ENCODE results near the gene OR2B3.

OR2B3 gene

DNA sequence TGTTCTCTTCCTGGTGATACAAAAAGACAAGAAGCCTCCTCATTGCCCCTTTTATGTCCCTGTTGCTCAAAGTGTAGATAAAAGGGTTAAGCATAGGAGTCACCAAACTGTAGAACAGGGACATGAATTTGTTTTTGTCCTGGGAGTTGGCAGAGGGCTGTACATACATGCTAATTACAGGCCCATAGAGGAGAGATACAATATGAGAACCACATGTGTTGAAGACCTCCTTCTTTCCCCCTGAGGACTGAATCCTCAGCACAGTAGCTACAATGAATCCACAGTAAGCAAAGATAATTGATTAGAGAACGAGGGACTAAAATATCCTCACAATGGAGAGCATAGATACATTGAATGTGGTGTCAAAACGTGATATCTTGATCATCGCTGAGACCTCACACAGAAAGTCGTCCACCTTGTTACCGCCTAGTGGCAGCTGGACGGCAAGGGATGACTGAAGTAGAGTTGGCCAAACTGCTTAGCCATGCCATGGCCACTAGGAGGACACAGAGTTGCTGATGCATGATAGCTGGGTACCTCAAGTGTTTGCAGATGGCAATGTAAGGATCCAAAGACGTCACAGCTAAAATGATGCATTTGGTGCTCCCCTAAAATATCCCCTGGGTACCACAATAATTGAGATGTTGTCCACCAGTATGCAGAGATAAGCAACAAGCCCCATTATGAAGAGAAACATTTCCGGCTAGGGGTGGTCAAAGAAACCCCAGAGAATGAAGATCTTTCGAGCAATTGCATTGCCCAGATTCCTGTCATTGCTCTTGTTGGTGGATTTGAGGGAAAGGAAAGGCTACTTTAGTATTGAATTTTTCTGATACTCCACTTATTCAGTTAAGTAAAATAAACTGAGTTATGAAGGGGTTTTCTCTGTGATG, 15.0 kb downstream of the OR2B3 start:
- Histone ChIP-seq H3K9me2 (ENCODE audit: low read depth, low read length) (no peaks in the 10 kb centered on the region), H4K20me1 (ENCODE audit: insufficient read depth, low read length) (no peaks in the 10 kb centered on the region), H3K9me3 (ENCODE audit: low read length) (no peaks in the 10 kb centered on the region), H3K4me3 (ENCODE audit: low read depth, low read length, poor library complexity, severe bottlenecking) (no peak overlapping the region), H3K4me1 (ENCODE audit: insufficient read depth, low read length, severe bottlenecking) (no peaks in the 10 kb centered on the region), H3K9ac (ENCODE audit: low read length) (no peak overlapping the region), H3K27me3 (ENCODE audit: insufficient read depth, low read length) (no peaks in the 10 kb centered on the region), H3K36me3 (ENCODE audit: insufficient read depth, low read length) (no peaks in the 10 kb centered on the region), H3K79me2 (ENCODE audit: insufficient read depth, low read length) (no peaks in the 10 kb centered on the region), H3F3A (ENCODE audit: insufficient read depth, low read length) (no peaks in the 10 kb centered on the region), H3K27ac (ENCODE audit: low read depth, low read length, poor library complexity, severe bottlenecking) (no peak overlapping the region), H3K4me2 (ENCODE audit: low read length) (no peak overlapping the region), H2AFZ (ENCODE audit: low read length) (no peak overlapping the region)
- no peak for TF ChIP-seq EZH2 (IDR thresholded peaks at IDR 0.05; ENCODE audit: borderline replicate concordance, low read length)
- TF ChIP-seq, protein P1, sequence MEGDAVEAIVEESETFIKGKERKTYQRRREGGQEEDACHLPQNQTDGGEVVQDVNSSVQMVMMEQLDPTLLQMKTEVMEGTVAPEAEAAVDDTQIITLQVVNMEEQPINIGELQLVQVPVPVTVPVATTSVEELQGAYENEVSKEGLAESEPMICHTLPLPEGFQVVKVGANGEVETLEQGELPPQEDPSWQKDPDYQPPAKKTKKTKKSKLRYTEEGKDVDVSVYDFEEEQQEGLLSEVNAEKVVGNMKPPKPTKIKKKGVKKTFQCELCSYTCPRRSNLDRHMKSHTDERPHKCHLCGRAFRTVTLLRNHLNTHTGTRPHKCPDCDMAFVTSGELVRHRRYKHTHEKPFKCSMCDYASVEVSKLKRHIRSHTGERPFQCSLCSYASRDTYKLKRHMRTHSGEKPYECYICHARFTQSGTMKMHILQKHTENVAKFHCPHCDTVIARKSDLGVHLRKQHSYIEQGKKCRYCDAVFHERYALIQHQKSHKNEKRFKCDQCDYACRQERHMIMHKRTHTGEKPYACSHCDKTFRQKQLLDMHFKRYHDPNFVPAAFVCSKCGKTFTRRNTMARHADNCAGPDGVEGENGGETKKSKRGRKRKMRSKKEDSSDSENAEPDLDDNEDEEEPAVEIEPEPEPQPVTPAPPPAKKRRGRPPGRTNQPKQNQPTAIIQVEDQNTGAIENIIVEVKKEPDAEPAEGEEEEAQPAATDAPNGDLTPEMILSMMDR (IDR thresholded peaks at IDR 0.05; ENCODE audit: low read length) = peak; percentile 55

DNA sequence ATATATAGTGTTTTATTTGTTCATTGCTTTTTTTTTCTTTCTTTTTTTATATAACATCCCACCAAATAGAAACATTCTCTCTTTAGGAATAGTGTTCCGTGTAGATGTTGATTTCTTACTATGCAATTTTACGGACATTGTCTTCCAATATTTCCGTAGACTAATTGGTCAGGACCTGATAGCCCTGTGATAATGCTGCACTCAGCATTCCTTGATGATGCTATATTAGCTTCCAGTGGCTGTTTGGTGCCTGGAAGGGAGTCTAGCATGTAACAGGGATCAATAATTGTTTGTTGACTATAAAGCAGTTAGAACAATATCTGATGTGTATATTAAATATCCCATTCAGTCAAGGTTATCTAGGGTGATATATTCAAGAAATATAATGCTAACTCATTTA, 35.4 kb downstream of the OR2B3 start:
- no peaks in the 10 kb centered on the region for H3K79me2 ChIP-seq (ENCODE audit: insufficient read depth, low read length)
- H3K4me2 ChIP-seq (ENCODE audit: low read length) = no peak overlapping the region
- no peak overlapping the region for H2AFZ ChIP-seq (ENCODE audit: low read length)
- no peak for TF ChIP-seq EZH2 (IDR thresholded peaks at IDR 0.05; ENCODE audit: borderline replicate concordance, low read length)
- TF ChIP-seq, protein P1 (IDR thresholded peaks at IDR 0.05; ENCODE audit: low read length) = no peak
- no peaks in the 10 kb centered on the region for H3K36me3 ChIP-seq (ENCODE audit: insufficient read depth, low read length)
- no peak overlapping the region for H3K9ac ChIP-seq (ENCODE audit: low read length)
- no peaks in the 10 kb centered on the region for H3K9me3 ChIP-seq (ENCODE audit: low read length)
- H4K20me1 ChIP-seq (ENCODE audit: insufficient read depth, low read length) = no peaks in the 10 kb centered on the region
- H3K4me3 ChIP-seq (ENCODE audit: low read depth, low read length, poor library complexity, severe bottlenecking) = no peak overlapping the region
- no peaks in the 10 kb centered on the region for H3F3A ChIP-seq (ENCODE audit: insufficient read depth, low read length)
- no peaks in the 10 kb centered on the region for H3K4me1 ChIP-seq (ENCODE audit: insufficient read depth, low read length, severe bottlenecking)
- no peaks in the 10 kb centered on the region for H3K27me3 ChIP-seq (ENCODE audit: insufficient read depth, low read length)
- H3K9me2 ChIP-seq (ENCODE audit: low read depth, low read length) = no peaks in the 10 kb centered on the region
- H3K27ac ChIP-seq (ENCODE audit: low read depth, low read length, poor library complexity, severe bottlenecking) = no peak overlapping the region

DNA sequence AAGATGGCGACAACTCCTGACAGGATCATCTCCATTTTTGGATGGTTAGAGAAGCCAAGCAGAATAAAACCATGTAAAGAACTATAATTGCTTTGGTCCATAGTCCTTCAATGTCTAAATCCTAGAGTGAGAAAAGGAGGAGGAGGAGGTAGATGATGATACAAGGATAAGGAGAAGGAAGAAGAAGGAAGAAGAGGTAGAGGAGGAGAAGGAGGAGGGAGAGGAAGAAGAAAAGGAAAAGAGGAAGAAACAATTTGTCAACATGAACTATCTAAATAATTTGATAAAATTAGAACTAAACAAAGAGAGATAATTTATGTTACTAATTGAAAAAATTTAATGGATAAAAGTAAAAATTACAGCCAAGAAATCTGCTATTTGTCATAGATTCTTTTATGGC, 42.0 kb downstream of the OR2B3 start, which contains the start of gene OR2W1:
Gene OR2W1, minus strand, starts transcription at position 101 of the 400 bp plus-strand sequence. Its CDS starts 0 bp downstream, at position 101.
- Histone ChIP-seq H3K27ac (ENCODE audit: low read depth, low read length, poor library complexity, severe bottlenecking) (no peak within 1 kb of the TSS), H3K4me2 (ENCODE audit: low read length) (no peak within 1 kb of the TSS), H3K36me3 (ENCODE audit: insufficient read depth, low read length) (no peaks in the 10 kb centered on the region), H3K4me3 (ENCODE audit: low read depth, low read length, poor library complexity, severe bottlenecking) (no peak within 1 kb of the TSS), H3K9me2 (ENCODE audit: low read depth, low read length) (no peaks in the 10 kb centered on the region), H3K9ac (ENCODE audit: low read length) (no peak within 1 kb of the TSS), H3F3A (ENCODE audit: insufficient read depth, low read length) (no peaks in the 10 kb centered on the region), H3K27me3 (ENCODE audit: insufficient read depth, low read length) (no peaks in the 10 kb centered on the region), H3K9me3 (ENCODE audit: low read length) (no peaks in the 10 kb centered on the region), H2AFZ (ENCODE audit: low read length) (no peak within 1 kb of the TSS), H4K20me1 (ENCODE audit: insufficient read depth, low read length) (no peaks in the 10 kb centered on the region), H3K4me1 (ENCODE audit: insufficient read depth, low read length, severe bottlenecking) (no peaks in the 10 kb centered on the region), H3K79me2 (ENCODE audit: insufficient read depth, low read length) (no peaks in the 10 kb centered on the region)
- TF ChIP-seq, protein P1 (IDR thresholded peaks at IDR 0.05; ENCODE audit: low read length) = no peak
- TF ChIP-seq EZH2 (IDR thresholded peaks at IDR 0.05; ENCODE audit: borderline replicate concordance, low read length) = no peak

Measured in OCI-LY1 (cell line).